HepG2 (cell line): ENCODE results near the gene WDR93. TPM values are rescaled to one million over a fixed set of nuclear protein-coding genes. Genes with fewer than 3 reads are reported as not detected.

Experiments
- AKNA ChIP-seq: sonication (generic); formaldehyde crosslinking; IDR thresholded peaks from 2 replicates; pipeline ENCODE4 v1.4.0; 2020; ENCODE audit warnings: missing genetic modification reagents, borderline replicate concordance
- BCLAF1 ChIP-seq: fragments of 450-650 bp; IDR thresholded peaks from 2 replicates; pipeline ENCODE4 v1.6.1; 2017; ENCODE audit warnings: mild to moderate bottlenecking
- DMAP1 ChIP-seq: IDR thresholded peaks from 2 replicates; pipeline ENCODE4 v1.6.1; 2016
- FIP1L1 ChIP-seq: fragments of 200-400 bp; formaldehyde crosslinking; IDR thresholded peaks from 2 replicates; pipeline ENCODE4 v1.6.1; 2018; ENCODE audit warnings: low read depth, mild to moderate bottlenecking, low read length, moderate library complexity, borderline replicate concordance; ENCODE audit not compliant: insufficient read depth
- GTF2F1 ChIP-seq: fragments of 150-350 bp; IDR thresholded peaks from 2 replicates; pipeline ENCODE4 v1.6.1; 2014; ENCODE audit warnings: low read length
- JUND ChIP-seq: sonication (generic); formaldehyde crosslinking; IDR thresholded peaks from 2 replicates; pipeline ENCODE4 v1.8.0; 2022; ENCODE audit warnings: mild to moderate bottlenecking, missing genetic modification reagents
- KMT2A ChIP-seq: sonication (generic); formaldehyde crosslinking; IDR thresholded peaks from 2 replicates; pipeline ENCODE4 v1.4.0; 2020; ENCODE audit warnings: missing genetic modification reagents
- ONECUT2 ChIP-seq: sonication (generic); formaldehyde crosslinking; IDR thresholded peaks from 2 replicates; pipeline ENCODE4 v1.4.0; 2020; ENCODE audit warnings: missing genetic modification reagents
- PRMT3 ChIP-seq: sonication (generic); formaldehyde crosslinking; IDR thresholded peaks from 2 replicates; pipeline ENCODE4 v1.8.1; 2022; ENCODE audit warnings: low read depth, mild to moderate bottlenecking, moderate library complexity, missing genetic modification reagents, borderline replicate concordance
- RBAK ChIP-seq: sonication (generic); formaldehyde crosslinking; IDR thresholded peaks from 2 replicates; pipeline ENCODE4 v1.5.1; 2020; ENCODE audit warnings: mild to moderate bottlenecking, missing genetic modification reagents
- RBFOX2 ChIP-seq: fragments of 200-400 bp; formaldehyde crosslinking; IDR thresholded peaks from 2 replicates; pipeline ENCODE4 v1.6.1; 2017; ENCODE audit warnings: low read depth, mild to moderate bottlenecking, low read length
- SP1 ChIP-seq, 2 experiments: fragments of 450-650 bp in 1 of 2; sonication (generic) in 1 of 2; formaldehyde crosslinking in 1 of 2; IDR thresholded peaks; 2 replicates each; pipeline versions ENCODE4 v1.4.0 to v1.6.1; 2016 to 2020; ENCODE audit warnings: missing genetic modification reagents in 1 of 2
- TARDBP ChIP-seq: sonication (generic); formaldehyde crosslinking; IDR thresholded peaks from 2 replicates; pipeline ENCODE4 v1.8.0; 2022; ENCODE audit warnings: mild to moderate bottlenecking, missing genetic modification reagents
- XRCC5 ChIP-seq: fragments of 200-400 bp; formaldehyde crosslinking; optimal IDR thresholded peaks from 2 replicates; pipeline ENCODE3; 2017; ENCODE audit warnings: mild to moderate bottlenecking, low read length
- ZFP36 ChIP-seq: fragments of 150-350 bp; IDR thresholded peaks from 2 replicates; pipeline ENCODE4 v1.6.1; 2018; ENCODE audit warnings: borderline replicate concordance, low read length, low read depth; ENCODE audit not compliant: partially characterized antibody
- ZFP82 ChIP-seq: sonication (generic); formaldehyde crosslinking; IDR thresholded peaks from 2 replicates; pipeline ENCODE4 v1.5.1; 2020; ENCODE audit warnings: mild to moderate bottlenecking, missing genetic modification reagents, borderline replicate concordance
- ZNF253 ChIP-seq: sonication (generic); formaldehyde crosslinking; IDR thresholded peaks from 2 replicates; pipeline ENCODE4 v1.8.0; 2022; ENCODE audit warnings: mild to moderate bottlenecking, missing genetic modification reagents, borderline replicate concordance
- ZNF510 ChIP-seq: sonication (generic); formaldehyde crosslinking; IDR thresholded peaks from 2 replicates; pipeline ENCODE4 v1.4.0; 2020; ENCODE audit warnings: low read depth, mild to moderate bottlenecking, missing genetic modification reagents
- ZNF709 ChIP-seq: sonication (generic); formaldehyde crosslinking; IDR thresholded peaks from 2 replicates; pipeline ENCODE4 v1.5.0; 2020; ENCODE audit warnings: mild to moderate bottlenecking, missing genetic modification reagents
- ZNF773 ChIP-seq: sonication (generic); formaldehyde crosslinking; IDR thresholded peaks from 2 replicates; pipeline ENCODE4 v1.4.0; 2020; ENCODE audit warnings: missing genetic modification reagents, borderline replicate concordance
- polyA plus RNA-seq, 8 experiments: library from polyadenylated mRNA; depleted of rRNA in 3 of 8; stranded (reverse) in 7 of 8; unstranded in 1 of 8; fragments of >200 nt; fragmentation: Illumina TruSeq in 4 of 8; extraction: Trizol in 4 of 8; gene quantifications; 2 replicates each; pipeline versions ENCODE4 v1.2.1 to v1.2.3, GENCODE V29; 2011 to 2016; ENCODE audit warnings: low read depth in 4 of 8, missing spikeins in 1 of 8, mixed read lengths in 1 of 8; ENCODE audit not compliant: insufficient read depth in 1 of 8
- total RNA-seq, 5 experiments: library from RNA; depleted of rRNA; stranded (reverse); fragments of >200 nt; fragmentation: Illumina TruSeq; extraction: Trizol; gene quantifications; 2 replicates each; pipeline ENCODE4 v1.2.3, GENCODE V29; 2016; ENCODE audit warnings: low read depth in 1 of 5

Gene WDR93
- total and polyA plus RNA-seq, 2 of the 13 experiments (the other 11 are each of a cell fraction or from before 2014, with no cell fraction given) = 0.07 TPM; not detected in 1

- TF ChIP-seq JUND (0 out of 2 replicates have a peak, but pooled peaks have one; percentile 27), ZNF510 (CRISPR knock-in tag) (no peak), PRMT3 (no peak), SP1 (IDR thresholded peaks at IDR 0.05) (no peak), SP1 (CRISPR knock-in tag; IDR thresholded peaks at IDR 0.05) (peak; percentile 45; the same call in 1 of the 2 replicates), KMT2A (CRISPR knock-in tag) (peak; percentile 78; the same call in 1 of the 2 replicates), RBAK (CRISPR knock-in tag) (no peak), FIP1L1 (no peak), RBFOX2 (peak; percentile 74), XRCC5 (peak; percentile 53), ZNF253 (CRISPR knock-in tag) (no peak), DMAP1 (CRISPR knock-in tag) (peak; percentile 51; the same call in 1 of the 2 replicates), ZFP82 (CRISPR knock-in tag) (no peak), BCLAF1 (no peak), ZNF773 (no peak), AKNA (CRISPR knock-in tag) (no peak), GTF2F1 (no peak), ZFP36 (no peak), ONECUT2 (CRISPR knock-in tag) (no peak), TARDBP (CRISPR knock-in tag) (0 out of 2 replicates have a peak, but pooled peaks have one; percentile 45), ZNF709 (peak; percentile 56; the same call in 1 of the 2 replicates)
Measured at GRCh38 chr15:89690276-89691218, at the start of gene WDR93, which contains the start of gene PEX11A (continued).
